DMS153 treated with DMSO at 0.1 percent for 48 hours (cell line): ENCODE results near the gene GPC1.

Experiments used
- DNase-seq: peaks from one replicate; lab custom pipeline; 2025; ENCODE audit not compliant: unreplicated experiment; lab: John Stamatoyannopoulos, UW

The GPC1 gene

DNA sequence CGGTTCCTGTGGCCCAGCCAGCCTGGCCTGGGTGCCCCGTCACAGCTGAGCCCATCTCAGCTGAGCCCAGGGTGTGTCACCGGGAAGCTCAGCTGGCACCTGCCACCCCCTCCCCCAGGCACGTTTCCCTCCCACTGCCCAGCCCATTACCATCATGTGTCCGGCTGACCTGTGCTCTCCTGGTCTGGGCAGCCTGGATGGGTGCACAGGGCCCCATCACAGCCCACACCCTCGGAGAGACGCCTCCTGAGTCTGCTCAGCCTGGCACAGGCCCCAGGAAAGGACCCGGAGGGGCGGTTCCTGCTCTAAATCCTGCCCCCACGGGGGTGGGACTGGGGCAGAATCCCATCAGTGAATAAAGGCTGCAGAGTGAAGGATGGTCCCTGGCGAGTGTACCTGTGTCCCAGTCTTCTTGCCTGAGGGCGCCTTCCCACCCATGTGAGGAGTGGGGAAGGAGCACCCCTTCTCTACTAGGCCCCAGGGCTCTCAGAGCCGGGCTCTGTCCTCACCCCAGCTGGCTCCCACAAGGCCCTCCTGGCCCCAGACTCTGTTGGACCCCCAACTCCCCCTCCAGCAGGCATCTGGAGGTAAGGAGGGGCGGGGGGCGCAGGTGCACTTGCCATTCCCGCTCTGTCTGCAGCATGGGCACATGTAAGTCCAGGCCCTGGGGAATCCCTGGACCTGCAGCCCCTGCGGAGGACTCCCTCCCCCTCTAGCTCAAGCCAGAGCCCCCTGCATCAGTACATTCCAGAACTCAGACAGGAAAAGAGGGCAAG lies 21.2 kb downstream of the GPC1 start:
- DNase-seq, result no peak

- no peak for DNase-seq
Measured at GRCh38 chr2:240457223-240458043, 22.0 kb downstream of the GPC1 start.

DNA sequence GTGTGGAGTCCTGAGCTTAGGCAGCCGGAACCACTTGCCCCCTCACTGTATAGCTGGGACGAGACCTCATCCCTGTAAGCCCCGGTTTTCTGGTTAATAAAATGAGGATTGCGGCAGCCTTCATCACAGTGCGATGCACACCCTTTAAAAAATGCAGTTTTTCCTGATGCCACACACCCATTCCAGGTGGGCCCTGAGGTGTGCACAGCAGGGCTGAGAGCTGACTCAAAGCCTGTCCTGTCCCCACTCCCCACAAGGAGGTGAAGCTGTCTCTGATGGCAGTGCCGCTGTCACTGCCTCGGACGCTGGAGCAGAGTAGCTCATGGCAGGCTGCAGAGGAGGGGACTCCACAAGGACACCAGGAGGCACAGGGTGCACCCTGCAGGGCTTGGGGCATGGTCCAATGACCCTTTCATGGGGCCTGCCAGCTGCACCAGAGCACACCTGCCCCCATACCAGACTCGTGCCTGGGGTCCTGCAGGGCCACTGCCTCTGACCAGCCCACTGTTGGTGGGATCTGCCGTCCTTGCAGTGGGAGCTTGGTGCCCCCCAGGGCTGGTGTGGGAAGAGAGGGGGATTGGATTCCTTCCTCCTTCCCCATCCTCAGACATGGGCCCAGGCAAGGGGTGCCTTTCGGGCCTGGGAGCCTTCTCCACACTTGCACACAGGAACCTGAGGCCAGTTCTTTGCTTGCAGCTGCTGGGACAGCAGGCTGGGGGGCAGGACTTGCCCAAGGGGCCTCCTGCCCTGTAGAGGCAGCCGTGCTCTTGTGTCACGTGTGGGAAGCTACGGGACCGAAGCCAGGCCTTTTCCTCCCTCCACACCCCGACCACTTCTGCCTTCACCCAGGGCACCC lies 22.8 kb downstream of the GPC1 start:
- no peak for DNase-seq

DNA sequence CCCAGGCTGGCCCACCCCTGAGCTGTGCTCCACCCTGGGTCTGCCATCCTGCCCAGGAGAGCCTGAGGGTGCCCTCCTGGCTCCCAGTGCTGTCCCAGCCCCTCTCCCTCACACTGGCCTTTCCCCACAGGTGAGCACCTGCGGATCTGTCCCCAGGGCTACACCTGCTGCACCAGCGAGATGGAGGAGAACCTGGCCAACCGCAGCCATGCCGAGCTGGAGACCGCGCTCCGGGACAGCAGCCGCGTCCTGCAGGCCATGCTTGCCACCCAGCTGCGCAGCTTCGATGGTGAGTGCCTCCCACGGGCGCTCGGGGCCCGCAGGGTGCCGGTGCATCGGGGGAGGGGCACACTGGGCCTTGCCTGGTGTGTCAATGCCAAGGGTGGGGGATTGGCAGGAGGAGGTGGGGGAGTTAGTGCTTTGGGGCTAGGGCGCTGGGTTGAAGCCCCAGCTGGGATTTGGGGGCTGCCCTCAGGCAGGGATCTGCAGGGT lies 23.5 kb downstream of the GPC1 start:
- DNase-seq, result no peak

- no peak for DNase-seq
Measured at GRCh38 chr2:240459401-240460252, 24.2 kb downstream of the GPC1 start.

DNA sequence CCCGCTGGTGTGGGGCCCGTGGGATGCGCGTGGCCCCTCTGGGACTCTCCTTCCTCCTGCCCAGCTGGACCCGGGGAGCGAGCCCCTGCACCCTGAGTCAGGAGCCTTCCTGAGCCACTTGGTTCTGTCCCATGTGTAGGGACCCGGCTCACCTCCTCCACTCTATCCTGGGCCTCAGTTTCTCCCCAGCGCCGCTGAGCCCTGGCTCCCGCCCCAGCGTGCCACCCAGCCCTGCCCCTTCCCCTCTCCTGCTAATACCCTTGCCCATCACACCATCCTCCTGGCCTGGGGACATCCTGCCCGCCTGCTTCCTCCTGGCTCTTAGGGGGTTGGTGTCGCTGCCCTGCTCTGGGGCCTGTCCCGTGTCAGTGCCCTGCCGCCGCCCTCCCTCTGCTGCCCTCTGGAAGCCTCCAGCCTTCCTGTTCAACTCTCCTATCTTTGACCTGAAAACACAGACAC lies 24.8 kb downstream of the GPC1 start:
- no peak for DNase-seq

- no peak for DNase-seq
Measured at GRCh38 chr2:240460781-240461431, 25.4 kb downstream of the GPC1 start.

DNA sequence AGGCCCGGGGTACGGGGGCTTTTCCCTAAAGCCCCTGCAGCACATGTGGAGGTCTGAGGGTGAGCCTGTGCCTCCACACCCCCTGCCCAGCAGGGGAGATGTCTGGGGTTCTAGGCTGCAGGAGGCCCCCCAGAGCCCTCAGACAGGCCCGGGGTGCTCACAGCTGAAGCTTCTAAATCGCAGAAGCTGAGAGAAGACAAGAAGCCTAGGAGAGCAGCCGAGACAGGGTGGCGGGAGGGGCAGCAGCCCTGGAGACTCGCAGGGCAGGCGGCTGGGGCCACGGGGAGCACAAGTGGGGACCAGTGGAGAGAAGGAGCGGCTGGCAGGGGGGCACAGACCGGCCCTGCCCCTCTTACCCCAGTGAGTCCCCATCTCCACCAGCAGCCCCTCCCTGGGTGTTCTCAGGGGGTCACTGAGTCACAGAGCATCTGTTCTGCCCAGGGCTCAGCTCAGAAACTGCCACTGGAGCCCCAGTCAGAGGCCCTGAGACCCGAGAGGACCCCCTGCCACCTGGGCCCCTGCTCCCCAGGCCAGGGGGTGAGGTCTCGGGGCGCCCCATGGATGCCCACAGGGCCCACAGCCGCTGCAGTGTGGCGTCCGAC lies 26.1 kb downstream of the GPC1 start:
- no peak for DNase-seq

DNA sequence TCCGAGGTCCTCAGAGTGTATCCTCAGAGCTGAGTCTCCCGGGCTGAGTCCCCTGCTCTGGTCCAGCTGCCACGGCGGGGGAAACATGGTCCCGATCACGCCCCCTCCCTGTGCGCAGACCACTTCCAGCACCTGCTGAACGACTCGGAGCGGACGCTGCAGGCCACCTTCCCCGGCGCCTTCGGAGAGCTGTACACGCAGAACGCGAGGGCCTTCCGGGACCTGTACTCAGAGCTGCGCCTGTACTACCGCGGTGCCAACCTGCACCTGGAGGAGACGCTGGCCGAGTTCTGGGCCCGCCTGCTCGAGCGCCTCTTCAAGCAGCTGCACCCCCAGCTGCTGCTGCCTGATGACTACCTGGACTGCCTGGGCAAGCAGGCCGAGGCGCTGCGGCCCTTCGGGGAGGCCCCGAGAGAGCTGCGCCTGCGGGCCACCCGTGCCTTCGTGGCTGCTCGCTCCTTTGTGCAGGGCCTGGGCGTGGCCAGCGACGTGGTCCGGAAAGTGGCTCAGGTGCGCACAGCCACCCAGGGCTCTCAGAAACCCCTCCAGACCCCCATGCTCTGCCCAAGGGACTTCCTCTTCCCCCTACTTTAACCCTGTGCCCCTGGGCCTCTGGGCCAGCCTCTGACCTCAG lies 26.7 kb downstream of the GPC1 start:
- DNase-seq, result no peak

DNA sequence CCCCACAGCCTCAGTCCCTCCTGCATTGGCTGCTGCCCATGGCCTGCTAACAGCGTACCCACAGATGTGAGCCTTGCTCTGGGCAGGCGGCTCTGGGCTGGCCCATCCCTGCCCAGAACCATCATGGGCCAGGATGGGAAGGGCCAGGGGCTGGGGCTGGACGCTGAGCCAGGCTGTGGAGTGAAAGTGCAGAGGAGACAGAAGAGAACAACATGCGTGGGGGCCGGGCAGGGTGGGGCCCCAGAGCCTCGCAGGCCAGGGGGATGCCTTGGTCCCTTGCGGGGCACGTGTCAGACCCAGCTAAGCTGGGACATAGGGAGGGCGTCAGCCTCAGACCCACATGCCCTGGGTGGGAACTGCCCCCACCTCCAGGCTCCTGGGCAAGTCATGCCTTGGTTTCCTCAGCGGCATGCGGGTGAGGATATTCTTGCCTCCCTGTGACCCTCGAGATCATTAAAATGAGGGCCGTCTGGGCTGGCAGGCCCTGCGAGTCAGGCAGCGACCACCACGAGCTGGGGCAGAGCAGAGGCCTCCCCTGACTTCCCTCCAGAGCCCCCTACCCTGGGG lies 27.3 kb downstream of the GPC1 start:
- DNase-seq, result no peak

DNA sequence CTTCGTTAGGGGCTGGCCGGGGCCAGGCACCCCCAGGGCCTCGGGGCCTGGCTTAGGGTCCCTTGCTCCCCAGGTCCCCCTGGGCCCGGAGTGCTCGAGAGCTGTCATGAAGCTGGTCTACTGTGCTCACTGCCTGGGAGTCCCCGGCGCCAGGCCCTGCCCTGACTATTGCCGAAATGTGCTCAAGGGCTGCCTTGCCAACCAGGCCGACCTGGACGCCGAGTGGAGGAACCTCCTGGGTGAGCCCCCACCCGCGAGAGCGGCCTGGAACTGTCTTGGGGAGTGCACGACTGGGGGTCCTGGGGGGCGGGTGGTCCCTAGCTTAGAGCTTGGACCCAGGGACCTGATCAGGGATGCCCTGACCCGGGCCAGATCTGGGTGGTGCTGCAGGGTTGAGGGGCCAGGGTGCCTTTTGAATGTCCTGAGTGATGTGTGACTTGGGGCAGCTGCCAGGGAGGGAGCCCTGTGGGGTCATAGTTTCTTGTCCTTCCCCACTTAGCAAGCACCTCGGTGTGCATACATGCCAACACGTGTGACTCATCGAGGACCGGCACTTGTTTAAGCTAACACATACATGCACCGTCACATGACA lies 27.9 kb downstream of the GPC1 start:
- DNase-seq, result no peak

GRCh38 chr2:240463866-240464481 lies 28.5 kb downstream of the GPC1 start:
- DNase-seq, result no peak

DNA sequence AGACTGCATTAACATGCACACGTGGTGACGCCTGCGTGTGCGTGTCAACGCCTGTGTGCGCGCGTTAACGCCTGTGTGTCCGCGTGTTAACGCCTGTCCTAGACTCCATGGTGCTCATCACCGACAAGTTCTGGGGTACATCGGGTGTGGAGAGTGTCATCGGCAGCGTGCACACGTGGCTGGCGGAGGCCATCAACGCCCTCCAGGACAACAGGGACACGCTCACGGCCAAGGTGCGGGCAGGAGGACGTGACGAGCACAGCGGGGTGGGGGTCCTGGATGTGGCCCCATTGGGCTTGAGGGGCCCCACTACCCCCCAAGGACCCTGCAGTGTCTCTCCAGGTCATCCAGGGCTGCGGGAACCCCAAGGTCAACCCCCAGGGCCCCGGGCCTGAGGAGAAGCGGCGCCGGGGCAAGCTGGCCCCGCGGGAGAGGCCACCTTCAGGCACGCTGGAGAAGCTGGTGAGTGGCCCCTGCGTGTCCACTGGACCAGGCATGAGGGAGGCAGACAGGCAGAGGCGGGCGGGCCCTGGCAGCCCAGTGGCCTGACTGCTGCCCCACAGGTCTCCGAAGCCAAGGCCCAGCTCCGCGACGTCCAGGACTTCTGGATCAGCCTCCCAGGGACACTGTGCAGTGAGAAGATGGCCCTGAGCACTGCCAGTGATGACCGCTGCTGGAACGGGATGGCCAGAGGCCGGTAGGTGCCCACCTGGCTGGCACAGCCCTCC lies 29.2 kb downstream of the GPC1 start:
- DNase-seq, result no peak

DNA sequence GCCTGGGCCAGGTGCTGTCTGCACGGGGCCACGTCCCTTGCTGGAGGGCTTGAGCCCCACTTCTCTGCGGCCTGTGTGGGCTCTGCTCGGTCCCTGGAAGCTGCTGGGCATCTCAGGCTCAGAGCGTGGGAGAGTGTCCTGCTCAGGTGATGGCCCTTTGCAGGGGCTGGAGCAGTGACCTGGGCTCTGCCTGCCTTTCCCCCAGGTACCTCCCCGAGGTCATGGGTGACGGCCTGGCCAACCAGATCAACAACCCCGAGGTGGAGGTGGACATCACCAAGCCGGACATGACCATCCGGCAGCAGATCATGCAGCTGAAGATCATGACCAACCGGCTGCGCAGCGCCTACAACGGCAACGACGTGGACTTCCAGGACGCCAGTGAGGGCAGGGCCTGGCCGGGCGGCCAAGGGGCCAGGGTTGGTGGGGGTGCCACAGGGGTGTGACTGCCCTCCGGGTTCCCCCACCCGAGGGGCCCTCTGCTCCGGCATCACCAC lies 29.9 kb downstream of the GPC1 start:
- no peak for DNase-seq

DNA sequence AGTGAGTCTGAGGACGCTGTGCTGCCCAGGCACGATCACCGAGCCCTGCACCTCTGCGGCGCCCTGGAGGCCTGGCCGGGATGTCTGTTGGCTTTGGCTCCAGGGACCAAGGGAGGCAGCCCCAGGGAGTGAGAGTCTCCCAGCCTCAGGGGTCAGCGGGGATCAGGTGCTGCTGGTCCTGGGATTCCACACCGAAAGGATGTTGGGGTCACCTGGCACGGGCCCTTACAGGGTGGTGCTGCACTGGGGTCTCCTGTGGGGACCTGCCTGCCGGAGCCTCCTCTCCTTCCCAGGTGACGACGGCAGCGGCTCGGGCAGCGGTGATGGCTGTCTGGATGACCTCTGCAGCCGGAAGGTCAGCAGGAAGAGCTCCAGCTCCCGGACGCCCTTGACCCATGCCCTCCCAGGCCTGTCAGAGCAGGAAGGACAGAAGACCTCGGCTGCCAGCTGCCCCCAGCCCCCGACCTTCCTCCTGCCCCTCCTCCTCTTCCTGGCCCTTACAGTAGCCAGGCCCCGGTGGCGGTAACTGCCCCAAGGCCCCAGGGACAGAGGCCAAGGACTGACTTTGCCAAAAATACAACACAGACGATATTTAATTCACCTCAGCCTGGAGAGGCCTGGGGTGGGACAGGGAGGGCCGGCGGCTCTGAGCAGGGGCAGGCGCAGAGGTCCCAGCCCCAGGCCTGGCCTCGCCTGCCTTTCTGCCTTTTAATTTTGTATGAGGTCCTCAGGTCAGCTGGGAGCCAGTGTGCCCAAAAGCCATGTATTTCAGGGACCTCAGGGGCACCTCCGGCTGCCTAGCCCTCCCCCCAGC lies 30.5 kb downstream of the GPC1 start:
- DNase-seq, result no peak

DNA sequence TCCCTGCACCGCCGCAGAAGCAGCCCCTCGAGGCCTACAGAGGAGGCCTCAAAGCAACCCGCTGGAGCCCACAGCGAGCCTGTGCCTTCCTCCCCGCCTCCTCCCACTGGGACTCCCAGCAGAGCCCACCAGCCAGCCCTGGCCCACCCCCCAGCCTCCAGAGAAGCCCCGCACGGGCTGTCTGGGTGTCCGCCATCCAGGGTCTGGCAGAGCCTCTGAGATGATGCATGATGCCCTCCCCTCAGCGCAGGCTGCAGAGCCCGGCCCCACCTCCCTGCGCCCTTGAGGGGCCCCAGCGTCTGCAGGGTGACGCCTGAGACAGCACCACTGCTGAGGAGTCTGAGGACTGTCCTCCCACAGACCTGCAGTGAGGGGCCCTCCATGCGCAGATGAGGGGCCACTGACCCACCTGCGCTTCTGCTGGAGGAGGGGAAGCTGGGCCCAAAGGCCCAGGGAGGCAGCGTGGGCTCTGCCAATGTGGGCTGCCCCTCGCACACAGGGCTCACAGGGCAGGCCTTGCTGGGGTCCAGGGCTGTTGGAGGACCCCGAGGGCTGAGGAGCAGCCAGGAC lies 31.2 kb downstream of the GPC1 start:
- no peak for DNase-seq
